HEK293T (cell line): Measurements from ENCODE around the gene RETN.
A peak's percentile ranks its signal among the peaks of the same experiment; 100 is the strongest.

Experiments
- BHLHE40 ChIP-seq: fragments of 450-650 bp; IDR thresholded peaks from 2 replicates; pipeline ENCODE4 v1.6.1; 2016; ENCODE audit warnings: mild to moderate bottlenecking, moderate library complexity, borderline replicate concordance
- ELF4 ChIP-seq: fragments of 450-650 bp; IDR thresholded peaks from 2 replicates; pipeline ENCODE4 v1.6.1; 2017; ENCODE audit warnings: antibody characterized with exemption
- FOXA1 ChIP-seq: fragments of 450-650 bp; IDR thresholded peaks from 2 replicates; pipeline ENCODE4 v1.6.1; 2016; ENCODE audit warnings: mild to moderate bottlenecking
- FOXM1 ChIP-seq: fragments of 450-650 bp; IDR thresholded peaks from 2 replicates; pipeline ENCODE4 v1.6.1; 2017; ENCODE audit warnings: mild to moderate bottlenecking, borderline replicate concordance
- HDGF ChIP-seq: fragments of 450-650 bp; IDR thresholded peaks from 2 replicates; pipeline ENCODE4 v1.6.1; 2017; ENCODE audit warnings: antibody characterized with exemption, borderline replicate concordance
- TARDBP ChIP-seq: fragments of 450-650 bp; IDR thresholded peaks from 2 replicates; pipeline ENCODE4 v1.6.1; 2016
- ZNF384 ChIP-seq: fragments of 450-650 bp; IDR thresholded peaks from 2 replicates; pipeline ENCODE4 v1.6.1; 2016

DNA sequence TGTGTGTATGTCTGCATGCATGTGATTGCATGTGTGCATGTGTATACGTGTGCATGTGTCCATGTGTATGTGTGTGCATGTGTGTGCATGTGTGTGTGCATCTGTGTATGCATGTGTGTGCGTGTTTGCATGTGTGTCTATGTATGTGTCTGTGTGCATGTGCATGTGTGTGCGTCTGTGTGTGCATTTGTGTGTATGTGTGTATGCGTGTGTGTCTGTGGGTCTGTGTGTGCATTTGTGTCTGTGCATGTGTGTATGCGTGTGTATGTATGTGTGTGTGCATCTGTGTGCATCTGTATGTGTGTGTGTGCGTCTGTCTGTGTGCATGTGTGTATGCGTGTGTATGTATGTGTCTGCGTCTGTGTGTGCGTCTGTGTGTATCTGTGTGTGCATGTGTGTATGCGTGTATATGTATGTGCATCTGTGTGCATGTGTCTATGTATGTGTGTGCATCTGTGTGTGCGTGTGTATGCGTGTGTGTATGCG, 28.9 kb upstream of the RETN start:
- TF ChIP-seq TARDBP (peak; percentile 93), HDGF (no peak), FOXM1 (no peak), ELF4 (no peak), BHLHE40 (no peak), FOXA1 (no peak), ZNF384 (no peak)
